22Rv1 (cell line): ENCODE results near the gene BRF1.

Experiments used
- ZFX ChIP-seq: fragments of 450-650 bp; IDR thresholded peaks from 2 replicates; pipeline ENCODE4 v1.6.1; 2017; ENCODE audit warnings: antibody characterized with exemption, borderline replicate concordance
- TF ChIP-seq, protein P1 (sequence below): fragments of 450-650 bp; IDR thresholded peaks from 2 replicates; pipeline ENCODE4 v1.5.1; 2017; ENCODE audit warnings: mild to moderate bottlenecking

DNA sequence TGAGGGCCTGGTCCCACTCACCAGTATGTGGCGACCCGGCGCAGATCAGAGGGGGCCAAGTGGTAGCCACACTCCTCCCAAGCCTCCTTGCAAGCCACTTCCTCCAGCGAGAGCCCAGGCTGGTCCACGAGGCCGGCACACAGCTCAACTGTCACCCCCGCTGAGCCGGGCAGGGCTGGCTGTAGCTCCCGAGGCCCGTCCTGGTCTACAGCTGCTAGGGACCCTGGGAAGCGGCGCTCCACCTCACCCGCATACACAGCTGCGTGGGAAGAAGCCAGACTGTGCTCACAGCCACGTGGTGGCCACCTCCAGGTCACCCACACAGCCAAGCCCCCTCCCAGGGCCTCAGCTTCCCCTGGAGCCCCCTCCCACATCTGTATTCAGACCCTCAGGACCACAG, 124.3 kb downstream of the BRF1 start:
- TF ChIP-seq, protein P1, sequence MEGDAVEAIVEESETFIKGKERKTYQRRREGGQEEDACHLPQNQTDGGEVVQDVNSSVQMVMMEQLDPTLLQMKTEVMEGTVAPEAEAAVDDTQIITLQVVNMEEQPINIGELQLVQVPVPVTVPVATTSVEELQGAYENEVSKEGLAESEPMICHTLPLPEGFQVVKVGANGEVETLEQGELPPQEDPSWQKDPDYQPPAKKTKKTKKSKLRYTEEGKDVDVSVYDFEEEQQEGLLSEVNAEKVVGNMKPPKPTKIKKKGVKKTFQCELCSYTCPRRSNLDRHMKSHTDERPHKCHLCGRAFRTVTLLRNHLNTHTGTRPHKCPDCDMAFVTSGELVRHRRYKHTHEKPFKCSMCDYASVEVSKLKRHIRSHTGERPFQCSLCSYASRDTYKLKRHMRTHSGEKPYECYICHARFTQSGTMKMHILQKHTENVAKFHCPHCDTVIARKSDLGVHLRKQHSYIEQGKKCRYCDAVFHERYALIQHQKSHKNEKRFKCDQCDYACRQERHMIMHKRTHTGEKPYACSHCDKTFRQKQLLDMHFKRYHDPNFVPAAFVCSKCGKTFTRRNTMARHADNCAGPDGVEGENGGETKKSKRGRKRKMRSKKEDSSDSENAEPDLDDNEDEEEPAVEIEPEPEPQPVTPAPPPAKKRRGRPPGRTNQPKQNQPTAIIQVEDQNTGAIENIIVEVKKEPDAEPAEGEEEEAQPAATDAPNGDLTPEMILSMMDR: no peak
- TF ChIP-seq ZFX: no peak
